HepG2 (cell line): ENCODE results near the gene HOXA13.

Experiments
- ZBTB33 ChIP-seq: sonication (generic); formaldehyde crosslinking; IDR thresholded peaks from 2 replicates; pipeline ENCODE4 v1.4.0; 2020; ENCODE audit warnings: missing genetic modification reagents
- ZNF558 ChIP-seq: sonication (generic); formaldehyde crosslinking; IDR thresholded peaks from 2 replicates; pipeline ENCODE4 v1.9.0; 2022; ENCODE audit warnings: mild to moderate bottlenecking, missing genetic modification reagents, borderline replicate concordance

GRCh38 chr7:27242154-27242553 is 42.3 kb upstream of the HOXA13 start:
- TF ChIP-seq ZNF558 (CRISPR knock-in tag) = no peak
- no peak for TF ChIP-seq ZBTB33 (CRISPR knock-in tag)
